GM12872 (cell line): ENCODE measurements around the gene TNRC18.

Experiments
- CTCF ChIP-seq: IDR thresholded peaks from 3 replicates; pipeline ENCODE4 v1.5.1; 2011; ENCODE audit warnings: low read depth, mild to moderate bottlenecking, low read length, moderate library complexity; ENCODE audit not compliant: insufficient read depth

Gene TNRC18

GRCh38 chr7:5374464-5374863 lies 49.2 kb downstream of the TNRC18 start:
- TF ChIP-seq CTCF = no peak

- TF ChIP-seq CTCF = no peak
Measured at GRCh38 chr7:5373300-5373699, 50.3 kb downstream of the TNRC18 start.

GRCh38 chr7:5370454-5371353 lies 52.9 kb downstream of the TNRC18 start:
- TF ChIP-seq CTCF = no peak

- TF ChIP-seq CTCF = no peak
Measured at GRCh38 chr7:5367661-5368060, 56.0 kb downstream of the TNRC18 start.

- TF ChIP-seq CTCF = peak; percentile 94
Measured at GRCh38 chr7:5365976-5366625, 57.5 kb downstream of the TNRC18 start.

GRCh38 chr7:5363729-5364128 lies 59.9 kb downstream of the TNRC18 start:
- no peak for TF ChIP-seq CTCF

GRCh38 chr7:5362466-5362865 lies 61.2 kb downstream of the TNRC18 start:
- TF ChIP-seq CTCF = no peak
